ENCODE measurements around the gene FAM107B. TPM values are rescaled to one million over a fixed set of nuclear protein-coding genes. Genes with fewer than 3 reads are reported as not detected.
A peak's percentile ranks its signal among the peaks of the same experiment; 100 is the strongest.

Gene FAM107B
- total RNA-seq, 6 donors from 2014 or later: 44.0 to 136 (median 77.0) TPM

- H3K4me3 ChIP-seq: no peak overlapping the region
- DNase-seq (peak in 1 of 2 donors; percentile 15), ATAC-seq (ENCODE audit: low FRiP score in 2 of 2) (no peak)
- H3K9me3 ChIP-seq: no peaks in the 10 kb centered on the region
- H3K4me1 ChIP-seq: peaks cover 19 to 43% (median 26%) of the 10 kb centered on the region in 4 donors
- H3K36me3 ChIP-seq: peaks cover 0 to 5% (median 0%) of the 10 kb centered on the region in 4 donors
- no peak overlapping the region for H3K27ac ChIP-seq
- 89 to 96% methylated on average over 10 of the region's 10 CpGs for WGBS, 2 donors
- TF ChIP-seq EP300 (IDR thresholded peaks at IDR 0.05) (no peak), POLR2AphosphoS5 (IDR thresholded peaks at IDR 0.05) (no peak), POLR2A (IDR thresholded peaks at IDR 0.05) (no peak), CTCF (IDR thresholded peaks at IDR 0.05) (no peak)
- H3K27me3 ChIP-seq: no peaks in the 10 kb centered on the region
These were observed 208.2 kb downstream of the FAM107B start for GRCh38 chr10:14566498-14566897.

GRCh38 chr10:14565199-14565598, 209.5 kb downstream of the FAM107B start:
- H3K4me1 ChIP-seq: peaks cover 11 to 30% (median 27%) of the 10 kb centered on the region in 4 donors
- no peak for TF ChIP-seq POLR2AphosphoS5 (IDR thresholded peaks at IDR 0.05)
- no peak for TF ChIP-seq EP300 (IDR thresholded peaks at IDR 0.05)
- no peak for TF ChIP-seq POLR2A (IDR thresholded peaks at IDR 0.05)
- no peak for TF ChIP-seq CTCF (IDR thresholded peaks at IDR 0.05)
- 56 to 79% methylated on average over 5 of the region's 5 CpGs for WGBS, 2 donors
- ATAC-seq (ENCODE audit: low FRiP score in 2 of 2): peak in 1 of 2 donors; percentile 61
- no peaks in the 10 kb centered on the region for H3K27me3 ChIP-seq
- no peaks in the 10 kb centered on the region for H3K9me3 ChIP-seq
- DNase-seq: no peak
- no peak overlapping the region for H3K4me3 ChIP-seq
- peaks cover 0 to 5% (median 0%) of the 10 kb centered on the region in 4 donors for H3K36me3 ChIP-seq
- peak overlapping the region in 1 of 4 donors; percentile 61 for H3K27ac ChIP-seq

- 51 to 53% methylated on average over 5 of the region's 5 CpGs for WGBS, 2 donors
- Histone ChIP-seq H3K4me3 (no peak overlapping the region), H3K9me3 (no peaks in the 10 kb centered on the region), H3K4me1 (peaks cover 10 to 28% (median 23%) of the 10 kb centered on the region in 4 donors), H3K36me3 (peaks cover 0 to 5% (median 0%) of the 10 kb centered on the region in 4 donors), H3K27me3 (no peaks in the 10 kb centered on the region), H3K27ac (peak overlapping the region in 2 of 4 donors; percentile 43 to 61)
- no peak for DNase-seq
- ATAC-seq (ENCODE audit: low FRiP score in 2 of 2): no peak
- no peak for TF ChIP-seq EP300 (IDR thresholded peaks at IDR 0.05)
These were observed 210.4 kb downstream of the FAM107B start for GRCh38 chr10:14564268-14564744.

- no peaks in the 10 kb centered on the region for H3K27me3 ChIP-seq
- WGBS, 2 donors: 84 to 87% methylated on average over 4 of the region's 4 CpGs
- DNase-seq (no peak), ATAC-seq (ENCODE audit: low FRiP score in 2 of 2) (no peak)
- peaks cover 0 to 5% (median 0%) of the 10 kb centered on the region in 4 donors for H3K36me3 ChIP-seq
- peak overlapping the region in 2 of 4 donors; percentile 43 to 49 for H3K27ac ChIP-seq
- TF ChIP-seq POLR2AphosphoS5 (IDR thresholded peaks at IDR 0.05): no peak
- no peak for TF ChIP-seq POLR2A (IDR thresholded peaks at IDR 0.05)
- TF ChIP-seq CTCF (IDR thresholded peaks at IDR 0.05): no peak
- no peak for TF ChIP-seq EP300 (IDR thresholded peaks at IDR 0.05)
- H3K4me1 ChIP-seq: peaks cover 13 to 27% (median 21%) of the 10 kb centered on the region in 4 donors
- H3K9me3 ChIP-seq: no peaks in the 10 kb centered on the region
- no peak overlapping the region for H3K4me3 ChIP-seq
These were observed 211.2 kb downstream of the FAM107B start for GRCh38 chr10:14563359-14563940.

- TF ChIP-seq CTCF (IDR thresholded peaks at IDR 0.05) (no peak), POLR2AphosphoS5 (IDR thresholded peaks at IDR 0.05) (no peak), POLR2A (IDR thresholded peaks at IDR 0.05) (no peak), EP300 (IDR thresholded peaks at IDR 0.05) (no peak)
- H3K4me1 ChIP-seq: peaks cover 13 to 27% (median 21%) of the 10 kb centered on the region in 4 donors
- DNase-seq (no peak), ATAC-seq (ENCODE audit: low FRiP score in 2 of 2) (no peak)
- no peak overlapping the region for H3K4me3 ChIP-seq
- no peaks in the 10 kb centered on the region for H3K9me3 ChIP-seq
- no peaks in the 10 kb centered on the region for H3K27me3 ChIP-seq
- 83% methylated on average over 3 of the region's 3 CpGs for WGBS, 2 donors
- peaks cover 0 to 3% (median 0%) of the 10 kb centered on the region in 4 donors for H3K36me3 ChIP-seq
- H3K27ac ChIP-seq: peak overlapping the region in 1 of 4 donors; percentile 81
These were observed 211.7 kb downstream of the FAM107B start for GRCh38 chr10:14563076-14563336.
